ENCODE results near the gene MROH9. TPM values are rescaled to one million over a fixed set of nuclear protein-coding genes. Genes with fewer than 3 reads are reported as not detected.
"Not testable (repeated sequence)": the region's sequence is repeated elsewhere in the genome, so short reads cannot be mapped to it uniquely, and the experiment has no call there.

Gene MROH9
- total RNA-seq, 1 experiment from 2014 or later, result not detected

DNA sequence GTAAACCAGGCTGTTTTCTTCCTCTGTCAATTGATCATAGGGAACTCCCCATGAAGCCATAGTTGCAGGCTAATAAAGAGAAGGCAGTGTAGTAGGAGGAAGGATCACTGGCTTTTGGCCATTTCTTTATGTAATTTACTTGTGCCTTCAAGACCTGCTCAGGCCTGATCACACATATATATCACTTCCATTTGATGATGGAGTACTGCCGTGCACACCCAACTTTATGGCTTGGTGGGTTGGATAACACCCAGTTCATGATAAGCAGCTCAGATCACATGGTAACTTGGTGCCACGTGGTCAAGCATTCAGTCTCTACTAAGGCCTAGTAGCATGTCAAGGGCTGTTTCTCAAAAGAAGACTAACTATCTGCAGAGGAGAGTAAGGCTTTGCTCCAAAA, 4.1 kb downstream of the MROH9 start:
- H3K27me3 Mint-ChIP-seq (ENCODE audit: low read depth), result no peaks in the 10 kb centered on the region
- H4K5ac ChIP-seq (ENCODE audit: insufficient read length, low read depth, low read length), result no peak overlapping the region

DNA sequence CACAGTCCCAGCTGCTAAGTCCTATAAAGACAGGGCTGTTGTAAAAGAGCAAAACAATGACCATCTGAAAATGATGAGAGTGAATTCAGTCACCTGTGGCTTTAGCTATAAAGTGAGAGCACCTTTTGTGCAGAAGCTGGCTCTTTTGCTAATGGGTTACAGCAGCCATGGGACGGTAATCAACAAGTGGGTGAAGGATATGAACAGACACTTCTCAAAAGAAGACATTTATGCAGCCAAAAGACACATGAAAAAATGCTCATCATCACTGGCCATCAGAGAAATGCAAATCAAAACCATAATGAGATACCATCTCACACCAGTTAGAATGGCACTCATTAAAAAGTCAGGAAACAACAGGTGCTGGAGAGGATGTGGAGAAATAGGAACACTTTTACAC, 16.4 kb downstream of the MROH9 start:
- not testable (repeated sequence) for H3K4ac ChIP-seq (ENCODE audit: low read depth, low read length); H2BK120ac ChIP-seq (ENCODE audit: low read depth, low read length, poor library complexity, severe bottlenecking); H3K27ac Mint-ChIP-seq; H3K79me2 ChIP-seq (ENCODE audit: insufficient read depth, low read length); H3T11ph ChIP-seq (ENCODE audit: low read length); H2BK5ac ChIP-seq (ENCODE audit: insufficient read length, low read length); H3K4me3 Mint-ChIP-seq; DNase-seq; H2BK12ac ChIP-seq (ENCODE audit: insufficient read length, low read depth, low read length); H2BK20ac ChIP-seq (ENCODE audit: low read depth, low read length, poor library complexity, severe bottlenecking); H4K20me1 ChIP-seq (ENCODE audit: control insufficient read depth, insufficient read depth, insufficient read length); H4K8ac ChIP-seq (replicated peaks; ENCODE audit: insufficient read length, low read depth, low read length); H3K4me2 ChIP-seq (ENCODE audit: insufficient read depth, insufficient read length, low read length); H3K27me3 ChIP-seq (ENCODE audit: insufficient read depth, low read length); H3K18ac ChIP-seq (ENCODE audit: insufficient read length, low read depth, low read length); H3K27me3 Mint-ChIP-seq (ENCODE audit: low read depth); H3K79me1 ChIP-seq (ENCODE audit: insufficient read depth, low read depth, low read length, poor library complexity, severe bottlenecking); H3K14ac ChIP-seq (ENCODE audit: insufficient read depth, low read length); H2BK15ac ChIP-seq (ENCODE audit: low read depth, low read length); H3K23me2 ChIP-seq (ENCODE audit: insufficient read length, low read depth, low read length, poor library complexity, severe bottlenecking); H3K9me3 Mint-ChIP-seq; H3K4me1 Mint-ChIP-seq; H4K91ac ChIP-seq (ENCODE audit: insufficient read length, low read depth, low read length); H2AFZ ChIP-seq (ENCODE audit: low read length); H2AK5ac ChIP-seq (ENCODE audit: insufficient read length, low read length); H3K23ac ChIP-seq (ENCODE audit: insufficient read length, low read depth, low read length); H3K56ac ChIP-seq (ENCODE audit: insufficient read length, low read depth, low read length); H3K4me1 ChIP-seq (ENCODE audit: insufficient read depth, low read length); H3K36me3 Mint-ChIP-seq (ENCODE audit: insufficient read depth in 1 of 3, low read depth in 3 of 3); H3K9ac ChIP-seq (ENCODE audit: extremely low read depth, insufficient read length, low read length); H3K27ac ChIP-seq (ENCODE audit: insufficient read length, low read depth, low read length); H4K5ac ChIP-seq (ENCODE audit: insufficient read length, low read depth, low read length); H3K9me3 ChIP-seq (ENCODE audit: control insufficient read depth, low read depth, low read length)
- WGBS (ENCODE audit: extremely low coverage, insufficient read length, low lambda C conversion rate), result no CpG with 5 or more reads among the region's 1 CpG

More for the DNA sequence above, 4.1 kb downstream of the MROH9 start:
- Histone ChIP-seq H3K27ac (ENCODE audit: insufficient read length, low read depth, low read length) (no peak overlapping the region), H3K9ac (ENCODE audit: extremely low read depth, insufficient read length, low read length) (no peak overlapping the region), H2AK5ac (ENCODE audit: insufficient read length, low read length) (no peak overlapping the region), H2BK120ac (ENCODE audit: low read depth, low read length, poor library complexity, severe bottlenecking) (no peak overlapping the region), H2BK15ac (ENCODE audit: low read depth, low read length) (no peak overlapping the region), H3K56ac (ENCODE audit: insufficient read length, low read depth, low read length) (no peak overlapping the region), H3K4ac (ENCODE audit: low read depth, low read length) (no peak overlapping the region), H4K8ac (replicated peaks; ENCODE audit: insufficient read length, low read depth, low read length) (no peak overlapping the region), H2AFZ (ENCODE audit: low read length) (no peak overlapping the region), H2BK5ac (ENCODE audit: insufficient read length, low read length) (no peak overlapping the region), H3K23ac (ENCODE audit: insufficient read length, low read depth, low read length) (no peak overlapping the region), H3K18ac (ENCODE audit: insufficient read length, low read depth, low read length) (no peak overlapping the region), H4K91ac (ENCODE audit: insufficient read length, low read depth, low read length) (no peak overlapping the region), H3T11ph (ENCODE audit: low read length) (no peak overlapping the region), H3K9me3 (ENCODE audit: control insufficient read depth, low read depth, low read length) (no peaks in the 10 kb centered on the region), H3K27me3 (ENCODE audit: insufficient read depth, low read length) (no peaks in the 10 kb centered on the region), H3K4me2 (ENCODE audit: insufficient read depth, insufficient read length, low read length) (no peak overlapping the region), H2BK12ac (ENCODE audit: insufficient read length, low read depth, low read length) (no peak overlapping the region), H3K14ac (ENCODE audit: insufficient read depth, low read length) (no peak overlapping the region), H3K79me2 (ENCODE audit: insufficient read depth, low read length) (no peaks in the 10 kb centered on the region), H2BK20ac (ENCODE audit: low read depth, low read length, poor library complexity, severe bottlenecking) (no peak overlapping the region), H3K4me1 (ENCODE audit: insufficient read depth, low read length) (no peaks in the 10 kb centered on the region), H3K79me1 (ENCODE audit: insufficient read depth, low read depth, low read length, poor library complexity, severe bottlenecking) (no peaks in the 10 kb centered on the region), H4K20me1 (ENCODE audit: control insufficient read depth, insufficient read depth, insufficient read length) (no peaks in the 10 kb centered on the region), H3K23me2 (ENCODE audit: insufficient read length, low read depth, low read length, poor library complexity, severe bottlenecking) (no peaks in the 10 kb centered on the region)
- no peak for DNase-seq
- H3K4me3 Mint-ChIP-seq, result no peak overlapping the region
- TF ChIP-seq, protein P1, sequence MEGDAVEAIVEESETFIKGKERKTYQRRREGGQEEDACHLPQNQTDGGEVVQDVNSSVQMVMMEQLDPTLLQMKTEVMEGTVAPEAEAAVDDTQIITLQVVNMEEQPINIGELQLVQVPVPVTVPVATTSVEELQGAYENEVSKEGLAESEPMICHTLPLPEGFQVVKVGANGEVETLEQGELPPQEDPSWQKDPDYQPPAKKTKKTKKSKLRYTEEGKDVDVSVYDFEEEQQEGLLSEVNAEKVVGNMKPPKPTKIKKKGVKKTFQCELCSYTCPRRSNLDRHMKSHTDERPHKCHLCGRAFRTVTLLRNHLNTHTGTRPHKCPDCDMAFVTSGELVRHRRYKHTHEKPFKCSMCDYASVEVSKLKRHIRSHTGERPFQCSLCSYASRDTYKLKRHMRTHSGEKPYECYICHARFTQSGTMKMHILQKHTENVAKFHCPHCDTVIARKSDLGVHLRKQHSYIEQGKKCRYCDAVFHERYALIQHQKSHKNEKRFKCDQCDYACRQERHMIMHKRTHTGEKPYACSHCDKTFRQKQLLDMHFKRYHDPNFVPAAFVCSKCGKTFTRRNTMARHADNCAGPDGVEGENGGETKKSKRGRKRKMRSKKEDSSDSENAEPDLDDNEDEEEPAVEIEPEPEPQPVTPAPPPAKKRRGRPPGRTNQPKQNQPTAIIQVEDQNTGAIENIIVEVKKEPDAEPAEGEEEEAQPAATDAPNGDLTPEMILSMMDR (conservative IDR thresholded peaks at IDR 0.05), result no peak
- H3K4me1 Mint-ChIP-seq, result no peaks in the 10 kb centered on the region; a peak in 1 of 4 replicates
- H3K27ac Mint-ChIP-seq, result no peak overlapping the region
- no CpG with 5 or more reads among the region's 2 CpGs for WGBS (ENCODE audit: extremely low coverage, insufficient read length, low lambda C conversion rate)
- H3K36me3 Mint-ChIP-seq (ENCODE audit: insufficient read depth in 1 of 3, low read depth in 3 of 3), result 0 out of 7 replicates have a peak, but pooled peaks cover 0 to 5% (median 0%) of the 10 kb centered on the region in 3 experiments
- peaks cover 4 to 5% of the 10 kb centered on the region in 2 experiments; a peak in 3 of 5 replicates for H3K9me3 Mint-ChIP-seq
